ES-I3 (cell line): Measurements from ENCODE around the gene ORC5.

ENCODE experiments used
- H3K36me3 ChIP-seq: 2 replicates; pipeline ENCODE4 v1.6.1; 2013; ENCODE audit warnings: mild to moderate bottlenecking, low read length, control low read depth, moderate library complexity; ENCODE audit not compliant: insufficient read depth
- H3K4me1 ChIP-seq: 2 replicates; pipeline ENCODE4 v1.6.1; 2013; ENCODE audit warnings: mild to moderate bottlenecking, control low read depth, low read length; ENCODE audit not compliant: insufficient read depth
- H3K9ac ChIP-seq: 2 replicates; pipeline ENCODE4 v1.6.1; 2013; ENCODE audit warnings: low read depth, mild to moderate bottlenecking, low read length, moderate library complexity
- H3K9me3 ChIP-seq: 2 replicates; pipeline ENCODE4 v1.6.1; 2013; ENCODE audit warnings: mild to moderate bottlenecking, low read length, moderate library complexity; ENCODE audit not compliant: control insufficient read depth, insufficient read depth

ORC5 gene

GRCh38 chr7:104127204-104127603, 80.6 kb downstream of the ORC5 start:
- Histone ChIP-seq H3K9ac (no peak overlapping the region), H3K9me3 (no peaks in the 10 kb centered on the region), H3K4me1 (no peaks in the 10 kb centered on the region), H3K36me3 (peaks cover 7% of the 10 kb centered on the region; the same call in 1 of the 2 replicates)

GRCh38 chr7:104126411-104126841, 81.4 kb downstream of the ORC5 start:
- Histone ChIP-seq H3K9ac (no peak overlapping the region), H3K9me3 (no peaks in the 10 kb centered on the region), H3K4me1 (no peaks in the 10 kb centered on the region), H3K36me3 (peaks cover 7% of the 10 kb centered on the region; the same call in 1 of the 2 replicates)

GRCh38 chr7:104124893-104125477, 82.8 kb downstream of the ORC5 start:
- Histone ChIP-seq H3K9ac (no peak overlapping the region), H3K36me3 (peaks cover 7% of the 10 kb centered on the region; the same call in 1 of the 2 replicates), H3K4me1 (no peaks in the 10 kb centered on the region), H3K9me3 (no peaks in the 10 kb centered on the region)

GRCh38 chr7:104124469-104124868, 83.3 kb downstream of the ORC5 start:
- no peaks in the 10 kb centered on the region for H3K4me1 ChIP-seq
- no peaks in the 10 kb centered on the region for H3K9me3 ChIP-seq
- H3K36me3 ChIP-seq: peaks cover 7% of the 10 kb centered on the region; the same call in 1 of the 2 replicates
- H3K9ac ChIP-seq: no peak overlapping the region

- Histone ChIP-seq H3K9me3 (no peaks in the 10 kb centered on the region), H3K4me1 (no peaks in the 10 kb centered on the region), H3K9ac (no peak overlapping the region), H3K36me3 (peaks cover 7% of the 10 kb centered on the region; the same call in 1 of the 2 replicates)
Observed at GRCh38 chr7:104123786-104124185, 84.0 kb downstream of the ORC5 start.

GRCh38 chr7:104113788-104114187, 94.0 kb downstream of the ORC5 start:
- no peaks in the 10 kb centered on the region for H3K4me1 ChIP-seq
- no peaks in the 10 kb centered on the region for H3K9me3 ChIP-seq
- no peak overlapping the region for H3K9ac ChIP-seq
- H3K36me3 ChIP-seq: no peaks in the 10 kb centered on the region

GRCh38 chr7:104112623-104113022, 95.2 kb downstream of the ORC5 start:
- Histone ChIP-seq H3K4me1 (no peaks in the 10 kb centered on the region), H3K36me3 (no peaks in the 10 kb centered on the region), H3K9ac (no peak overlapping the region), H3K9me3 (no peaks in the 10 kb centered on the region)

- no peak overlapping the region for H3K9ac ChIP-seq
- H3K9me3 ChIP-seq: no peaks in the 10 kb centered on the region
- H3K36me3 ChIP-seq: no peaks in the 10 kb centered on the region
- no peaks in the 10 kb centered on the region for H3K4me1 ChIP-seq
Observed at GRCh38 chr7:104111271-104111670, 96.5 kb downstream of the ORC5 start.

- H3K9me3 ChIP-seq: no peaks in the 10 kb centered on the region
- no peak overlapping the region for H3K9ac ChIP-seq
- no peaks in the 10 kb centered on the region for H3K36me3 ChIP-seq
- H3K4me1 ChIP-seq: 0 out of 2 replicates have a peak, but pooled peaks cover 1% of the 10 kb centered on the region
Observed at GRCh38 chr7:104106108-104106905, 101.5 kb downstream of the ORC5 start.

GRCh38 chr7:104098890-104099289, 108.9 kb downstream of the ORC5 start:
- Histone ChIP-seq H3K4me1 (0 out of 2 replicates have a peak, but pooled peaks cover 13% of the 10 kb centered on the region), H3K9ac (no peak overlapping the region), H3K9me3 (no peaks in the 10 kb centered on the region), H3K36me3 (no peaks in the 10 kb centered on the region)

- Histone ChIP-seq H3K9ac (no peak overlapping the region), H3K36me3 (no peaks in the 10 kb centered on the region), H3K9me3 (no peaks in the 10 kb centered on the region), H3K4me1 (0 out of 2 replicates have a peak, but pooled peaks cover 13% of the 10 kb centered on the region)
Observed at GRCh38 chr7:104096683-104097082, 111.1 kb downstream of the ORC5 start.

- H3K36me3 ChIP-seq: no peaks in the 10 kb centered on the region
- H3K4me1 ChIP-seq: no peaks in the 10 kb centered on the region
- no peak overlapping the region for H3K9ac ChIP-seq
- H3K9me3 ChIP-seq: no peaks in the 10 kb centered on the region
Observed at GRCh38 chr7:104093127-104093526, 114.7 kb downstream of the ORC5 start.

GRCh38 chr7:104091242-104091641, 116.6 kb downstream of the ORC5 start:
- no peaks in the 10 kb centered on the region for H3K4me1 ChIP-seq
- H3K9ac ChIP-seq: no peak overlapping the region
- no peaks in the 10 kb centered on the region for H3K36me3 ChIP-seq
- H3K9me3 ChIP-seq: no peaks in the 10 kb centered on the region

- Histone ChIP-seq H3K4me1 (no peaks in the 10 kb centered on the region), H3K9ac (no peak overlapping the region), H3K9me3 (no peaks in the 10 kb centered on the region), H3K36me3 (no peaks in the 10 kb centered on the region)
Observed at GRCh38 chr7:104089612-104090011, 118.2 kb downstream of the ORC5 start.

- no peaks in the 10 kb centered on the region for H3K36me3 ChIP-seq
- H3K9ac ChIP-seq: no peak overlapping the region
- H3K4me1 ChIP-seq: no peaks in the 10 kb centered on the region
- H3K9me3 ChIP-seq: no peaks in the 10 kb centered on the region
Observed at GRCh38 chr7:104089061-104089460, 118.8 kb downstream of the ORC5 start.
